ENCODE measurements around the gene NARF.

Gene NARF

GRCh38 chr17:82496529-82497434 is 38.2 kb downstream of the NARF start:
- Histone ChIP-seq H3K4me3 (ENCODE audit: control insufficient read depth in 1 of 7, extremely low read depth in 1 of 7, insufficient read depth in 4 of 7, low read depth in 2 of 7, low read length in 6 of 7) (peak overlapping the region in 6 of 7 experiments; percentile 23 to 70 (median 57)), H3K27ac (ENCODE audit: insufficient read depth in 1 of 2, low read depth in 1 of 2, low read length in 2 of 2, poor library complexity in 1 of 2, severe bottlenecking in 2 of 2) (peak overlapping the region in 1 of 2 experiments; percentile 66), H3K9me3 (ENCODE audit: control extremely low read depth in 1 of 5, control insufficient read depth in 4 of 5, insufficient read depth in 2 of 5, low read depth in 1 of 5, low read length in 4 of 5) (no peaks in the 10 kb centered on the region), H3K36me3 (ENCODE audit: control insufficient read depth in 4 of 4, insufficient read depth in 4 of 4, low read length in 3 of 4) (no peaks in the 10 kb centered on the region), H3K4me1 (ENCODE audit: control extremely low read depth in 1 of 4, control insufficient read depth in 4 of 4, insufficient read depth in 4 of 4, low read length in 3 of 4) (peaks cover 0 to 30% (median 25%) of the 10 kb centered on the region in 4 experiments), H3K27me3 (replicated peaks in 2 of 5; ENCODE audit: control insufficient read depth in 4 of 5, insufficient read depth in 5 of 5, low read length in 4 of 5) (no peaks in the 10 kb centered on the region)
- ChIA-PET POLR2A (interaction anchor here (0.7 to 1.3 kb wide), 4 partner anchors 23 to 96 kb away, joined by 3 to 5 read pairs (median 4); partner anchors contain the start of gene FOXK2), CTCF (interaction anchor here (0.5 to 1.8 kb wide), 3 partner anchors 38 to 89 kb away, joined by 3 to 5 read pairs (median 3); no protein-coding TSS in a partner anchor)
- DNase-seq: peak; percentile 90 to 95 (median 91)
- WGBS (ENCODE audit: insufficient coverage): 15% methylated on average over 65 of the region's 83 CpGs

- no peaks in the 10 kb centered on the region for H3K36me3 ChIP-seq (ENCODE audit: control insufficient read depth in 4 of 4, insufficient read depth in 4 of 4, low read length in 3 of 4)
- peaks cover 0 to 30% (median 25%) of the 10 kb centered on the region in 4 experiments for H3K4me1 ChIP-seq (ENCODE audit: control extremely low read depth in 1 of 4, control insufficient read depth in 4 of 4, insufficient read depth in 4 of 4, low read length in 3 of 4)
- POLR2A ChIA-PET: interaction anchor here (0.6 to 1.3 kb wide), 4 partner anchors 22 to 94 kb away, joined by 3 to 5 read pairs (median 4); partner anchors contain the start of gene FOXK2
- H3K4me3 ChIP-seq (ENCODE audit: control insufficient read depth in 1 of 7, extremely low read depth in 1 of 7, insufficient read depth in 4 of 7, low read depth in 2 of 7, low read length in 6 of 7): peak overlapping the region in 6 of 7 experiments; percentile 48 to 73 (median 63)
- H3K27ac ChIP-seq (ENCODE audit: insufficient read depth in 1 of 2, low read depth in 1 of 2, low read length in 2 of 2, poor library complexity in 1 of 2, severe bottlenecking in 2 of 2): peak overlapping the region in 1 of 2 experiments; percentile 49
- CTCF ChIA-PET: interaction anchor here (0.9 to 1.8 kb wide), 3 partner anchors 9 to 39 kb away, joined by 3 to 5 read pairs (median 3); no protein-coding TSS in a partner anchor
- peak; percentile 48 to 82 (median 74) for DNase-seq
- no peaks in the 10 kb centered on the region for H3K9me3 ChIP-seq (ENCODE audit: control extremely low read depth in 1 of 5, control insufficient read depth in 4 of 5, insufficient read depth in 2 of 5, low read depth in 1 of 5, low read length in 4 of 5)
- under 1% methylated on average over 37 of the region's 66 CpGs for WGBS (ENCODE audit: insufficient coverage)
- H3K27me3 ChIP-seq (replicated peaks in 2 of 5; ENCODE audit: control insufficient read depth in 4 of 5, insufficient read depth in 5 of 5, low read length in 4 of 5): no peaks in the 10 kb centered on the region
These were observed 39.2 kb downstream of the NARF start for GRCh38 chr17:82497483-82498405.

- ChIA-PET POLR2A (no interaction called here), CTCF (no interaction called here)
- Histone ChIP-seq H3K27me3 (replicated peaks in 2 of 5; ENCODE audit: control insufficient read depth in 4 of 5, insufficient read depth in 5 of 5, low read length in 4 of 5) (no peaks in the 10 kb centered on the region), H3K4me1 (ENCODE audit: control extremely low read depth in 1 of 4, control insufficient read depth in 4 of 4, insufficient read depth in 4 of 4, low read length in 3 of 4) (peaks cover 0 to 18% (median 10%) of the 10 kb centered on the region in 4 experiments), H3K36me3 (ENCODE audit: control insufficient read depth in 4 of 4, insufficient read depth in 4 of 4, low read length in 3 of 4) (no peaks in the 10 kb centered on the region), H3K27ac (ENCODE audit: insufficient read depth in 1 of 2, low read depth in 1 of 2, low read length in 2 of 2, poor library complexity in 1 of 2, severe bottlenecking in 2 of 2) (no peak overlapping the region), H3K4me3 (ENCODE audit: control insufficient read depth in 1 of 7, extremely low read depth in 1 of 7, insufficient read depth in 4 of 7, low read depth in 2 of 7, low read length in 6 of 7) (no peak overlapping the region), H3K9me3 (ENCODE audit: control extremely low read depth in 1 of 5, control insufficient read depth in 4 of 5, insufficient read depth in 2 of 5, low read depth in 1 of 5, low read length in 4 of 5) (no peaks in the 10 kb centered on the region)
- no peak for DNase-seq
- 93% methylated on average over 8 of the region's 8 CpGs for WGBS (ENCODE audit: insufficient coverage)
These were observed 43.7 kb downstream of the NARF start for GRCh38 chr17:82502207-82502606.

GRCh38 chr17:82503094-82503727 is 44.7 kb downstream of the NARF start:
- Histone ChIP-seq H3K27me3 (replicated peaks in 2 of 5; ENCODE audit: control insufficient read depth in 4 of 5, insufficient read depth in 5 of 5, low read length in 4 of 5) (no peaks in the 10 kb centered on the region), H3K4me1 (ENCODE audit: control extremely low read depth in 1 of 4, control insufficient read depth in 4 of 4, insufficient read depth in 4 of 4, low read length in 3 of 4) (peaks cover 0 to 10% (median 2%) of the 10 kb centered on the region in 4 experiments), H3K36me3 (ENCODE audit: control insufficient read depth in 4 of 4, insufficient read depth in 4 of 4, low read length in 3 of 4) (no peaks in the 10 kb centered on the region), H3K27ac (ENCODE audit: insufficient read depth in 1 of 2, low read depth in 1 of 2, low read length in 2 of 2, poor library complexity in 1 of 2, severe bottlenecking in 2 of 2) (no peak overlapping the region), H3K4me3 (ENCODE audit: control insufficient read depth in 1 of 7, extremely low read depth in 1 of 7, insufficient read depth in 4 of 7, low read depth in 2 of 7, low read length in 6 of 7) (no peak overlapping the region), H3K9me3 (ENCODE audit: control extremely low read depth in 1 of 5, control insufficient read depth in 4 of 5, insufficient read depth in 2 of 5, low read depth in 1 of 5, low read length in 4 of 5) (no peaks in the 10 kb centered on the region)
- WGBS (ENCODE audit: insufficient coverage): 94% methylated on average over 9 of the region's 12 CpGs
- ChIA-PET POLR2A (interaction anchor here (0.6 kb wide), 1 partner anchor 31 kb away, joined by 5 read pairs; no protein-coding TSS in a partner anchor), CTCF (interaction anchor here (1.1 to 2.1 kb wide), 3 partner anchors 10 to 27 kb away, joined by 3 to 7 read pairs (median 3); no protein-coding TSS in a partner anchor)
- no peak for DNase-seq

- no peaks in the 10 kb centered on the region for H3K27me3 ChIP-seq (replicated peaks in 2 of 5; ENCODE audit: control insufficient read depth in 4 of 5, insufficient read depth in 5 of 5, low read length in 4 of 5)
- no peak overlapping the region for H3K27ac ChIP-seq (ENCODE audit: insufficient read depth in 1 of 2, low read depth in 1 of 2, low read length in 2 of 2, poor library complexity in 1 of 2, severe bottlenecking in 2 of 2)
- no peaks in the 10 kb centered on the region for H3K36me3 ChIP-seq (ENCODE audit: control insufficient read depth in 4 of 4, insufficient read depth in 4 of 4, low read length in 3 of 4)
- WGBS (ENCODE audit: insufficient coverage): 89% methylated on average over 17 of the region's 21 CpGs
- DNase-seq: no peak
- H3K4me3 ChIP-seq (ENCODE audit: control insufficient read depth in 1 of 7, extremely low read depth in 1 of 7, insufficient read depth in 4 of 7, low read depth in 2 of 7, low read length in 6 of 7): no peak overlapping the region
- no peaks in the 10 kb centered on the region for H3K9me3 ChIP-seq (ENCODE audit: control extremely low read depth in 1 of 5, control insufficient read depth in 4 of 5, insufficient read depth in 2 of 5, low read depth in 1 of 5, low read length in 4 of 5)
- H3K4me1 ChIP-seq (ENCODE audit: control extremely low read depth in 1 of 4, control insufficient read depth in 4 of 4, insufficient read depth in 4 of 4, low read length in 3 of 4): peaks cover 0 to 8% (median 2%) of the 10 kb centered on the region in 4 experiments
- CTCF ChIA-PET: interaction anchor here (0.6 to 2.1 kb wide), 4 partner anchors 9 to 27 kb away, joined by 3 to 7 read pairs (median 3); no protein-coding TSS in a partner anchor
- POLR2A ChIA-PET: interaction anchor here (0.6 kb wide), 1 partner anchor 31 kb away, joined by 5 read pairs; no protein-coding TSS in a partner anchor
These were observed 45.3 kb downstream of the NARF start for GRCh38 chr17:82503728-82504308.

- DNase-seq: no peak
- WGBS (ENCODE audit: insufficient coverage): 100% methylated on average over 1 of the region's 6 CpGs
- no peaks in the 10 kb centered on the region for H3K9me3 ChIP-seq (ENCODE audit: control extremely low read depth in 1 of 5, control insufficient read depth in 4 of 5, insufficient read depth in 2 of 5, low read depth in 1 of 5, low read length in 4 of 5)
- H3K36me3 ChIP-seq (ENCODE audit: control insufficient read depth in 4 of 4, insufficient read depth in 4 of 4, low read length in 3 of 4): no peaks in the 10 kb centered on the region
- CTCF ChIA-PET: interaction anchor here (0.7 to 2.1 kb wide), 2 partner anchors 8 to 17 kb away, joined by 3 to 7 read pairs; no protein-coding TSS in a partner anchor
- H3K27me3 ChIP-seq (replicated peaks in 2 of 5; ENCODE audit: control insufficient read depth in 4 of 5, insufficient read depth in 5 of 5, low read length in 4 of 5): no peaks in the 10 kb centered on the region
- no peak overlapping the region for H3K27ac ChIP-seq (ENCODE audit: insufficient read depth in 1 of 2, low read depth in 1 of 2, low read length in 2 of 2, poor library complexity in 1 of 2, severe bottlenecking in 2 of 2)
- POLR2A ChIA-PET: no interaction called here
- H3K4me1 ChIP-seq (ENCODE audit: control extremely low read depth in 1 of 4, control insufficient read depth in 4 of 4, insufficient read depth in 4 of 4, low read length in 3 of 4): peaks cover 0 to 3% (median 1%) of the 10 kb centered on the region in 4 experiments
- no peak overlapping the region for H3K4me3 ChIP-seq (ENCODE audit: control insufficient read depth in 1 of 7, extremely low read depth in 1 of 7, insufficient read depth in 4 of 7, low read depth in 2 of 7, low read length in 6 of 7)
These were observed 46.8 kb downstream of the NARF start for GRCh38 chr17:82505296-82505695.

Measured in common myeloid progenitor, CD34-positive (primary cell).